Loucy (cell line): ENCODE measurements around the gene TRAPPC2B.

Experiments used
- H2AFZ ChIP-seq: fragments of 200-600 bp; sonication (generic); 2 replicates; pipeline ENCODE4 v1.6.0; 2016; ENCODE audit warnings: antibody characterized with exemption, mild to moderate bottlenecking, low read length, moderate library complexity
- H3F3A ChIP-seq: fragments of 200-600 bp; 2 replicates; pipeline ENCODE4 v1.6.0; 2016; ENCODE audit warnings: antibody characterized with exemption, low read depth, mild to moderate bottlenecking
- H3K27me3 ChIP-seq: fragments of 200-600 bp; sonication (generic); 2 replicates; pipeline ENCODE4 v1.6.1; 2014; ENCODE audit warnings: low read length, mild to moderate bottlenecking; ENCODE audit not compliant: insufficient read depth, poor library complexity, severe bottlenecking
- H3K36me3 ChIP-seq: fragments of 200-600 bp; sonication (generic); 2 replicates; pipeline ENCODE4 v1.6.1; 2016; ENCODE audit warnings: low read length; ENCODE audit not compliant: insufficient read depth
- H3K4me1 ChIP-seq: fragments of 200-600 bp; sonication (generic); 2 replicates; pipeline ENCODE4 v1.5.1; 2014; ENCODE audit warnings: low read length, mild to moderate bottlenecking; ENCODE audit not compliant: insufficient read depth, poor library complexity, severe bottlenecking
- H3K4me2 ChIP-seq: fragments of 200-600 bp; sonication (generic); 2 replicates; pipeline ENCODE4 v1.6.0; 2014; ENCODE audit warnings: antibody characterized with exemption, low read length, low read depth, mild to moderate bottlenecking; ENCODE audit not compliant: poor library complexity, severe bottlenecking
- H3K4me3 ChIP-seq: fragments of 200-600 bp; sonication (generic); 2 replicates; pipeline ENCODE4 v1.5.1; 2014; ENCODE audit warnings: low read length, mild to moderate bottlenecking, mixed read lengths; ENCODE audit not compliant: poor library complexity, severe bottlenecking
- H3K79me2 ChIP-seq: fragments of 200-600 bp; sonication (generic); 2 replicates; pipeline ENCODE4 v1.6.1; 2014; ENCODE audit warnings: low read length; ENCODE audit not compliant: insufficient read depth
- H3K9ac ChIP-seq: fragments of 200-600 bp; sonication (generic); 2 replicates; pipeline ENCODE4 v1.6.0; 2014; ENCODE audit warnings: mild to moderate bottlenecking, low read depth, low read length, moderate library complexity; ENCODE audit not compliant: poor library complexity, severe bottlenecking
- H3K9me2 ChIP-seq: fragments of 200-600 bp; sonication (generic); replicated peaks from 2 replicates; pipeline ENCODE4 v1.6.1; 2016; ENCODE audit warnings: low read depth, low read length, mixed read lengths
- H3K9me3 ChIP-seq: fragments of 200-600 bp; sonication (generic); 2 replicates; pipeline ENCODE4 v1.6.1; 2014; ENCODE audit warnings: mild to moderate bottlenecking, antibody characterized with exemption, low read length, low read depth; ENCODE audit not compliant: insufficient read depth
- H4K20me1 ChIP-seq: fragments of 200-600 bp; sonication (generic); 2 replicates; pipeline ENCODE4 v1.6.0; 2014; ENCODE audit warnings: antibody characterized with exemption, low read length, mild to moderate bottlenecking; ENCODE audit not compliant: insufficient read depth, poor library complexity, severe bottlenecking
- CTCF ChIP-seq: fragments of 200-600 bp; sonication (generic); conservative IDR thresholded peaks from 2 replicates; pipeline ENCODE4 v1.5.1; 2014; ENCODE audit warnings: mild to moderate bottlenecking, antibody characterized with exemption, low read length
- EZH2phosphoT487 ChIP-seq: fragments of 200-600 bp; IDR thresholded peaks from 2 replicates; pipeline ENCODE4 v1.6.1; 2018; ENCODE audit warnings: antibody characterized with exemption, mild to moderate bottlenecking, moderate library complexity, borderline replicate concordance

The TRAPPC2B gene

GRCh38 chr19:57380923-57381322, 17.6 kb downstream of the TRAPPC2B start:
- Histone ChIP-seq H3K4me1 (no peaks in the 10 kb centered on the region), H3K4me2 (no peak overlapping the region), H4K20me1 (no peaks in the 10 kb centered on the region), H3K9ac (no peak overlapping the region), H2AFZ (no peak overlapping the region), H3K36me3 (peaks cover 12% of the 10 kb centered on the region; the same call in 1 of the 2 replicates), H3K79me2 (no peaks in the 10 kb centered on the region), H3K9me3 (no peaks in the 10 kb centered on the region; the same call in 1 of the 2 replicates), H3F3A (no peaks in the 10 kb centered on the region), H3K4me3 (no peak overlapping the region), H3K27me3 (no peaks in the 10 kb centered on the region), H3K9me2 (no peaks in the 10 kb centered on the region)
- TF ChIP-seq CTCF, result no peak
- TF ChIP-seq EZH2phosphoT487, result no peak

DNA sequence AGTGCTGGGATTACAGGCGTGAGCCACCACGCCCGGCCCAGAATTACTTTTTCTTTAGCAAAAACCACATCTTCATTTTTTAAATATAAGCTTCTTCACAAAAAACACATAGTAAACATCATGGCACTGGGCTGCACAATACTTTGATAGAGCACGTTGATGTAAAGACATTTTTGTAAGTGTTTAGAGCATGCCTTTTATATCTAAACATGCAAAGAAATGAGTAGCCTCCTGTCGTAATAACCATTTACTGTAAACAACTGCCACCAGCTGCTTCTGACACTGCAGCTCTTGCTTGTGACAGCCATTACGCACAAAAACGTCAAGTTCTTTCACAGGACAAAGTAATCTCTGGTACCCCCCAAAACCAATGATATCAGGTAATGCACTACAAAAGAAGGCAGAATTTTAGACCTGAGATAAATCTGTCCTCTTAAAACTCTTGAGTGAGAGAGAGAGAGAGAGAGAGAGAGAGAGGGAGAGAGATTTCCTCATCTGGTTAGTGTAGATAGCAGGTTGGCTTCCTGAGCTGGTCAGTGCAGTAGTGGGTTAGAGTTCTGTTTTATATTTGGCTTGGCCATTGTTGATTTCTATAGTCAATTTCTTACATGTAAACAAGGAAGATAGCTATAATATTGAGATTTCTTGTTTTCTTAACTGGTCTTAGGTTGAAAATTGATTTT, 19.6 kb downstream of the TRAPPC2B start:
- Histone ChIP-seq H3K4me3 (no peak overlapping the region), H3K9me3 (no peaks in the 10 kb centered on the region; the same call in 1 of the 2 replicates), H3K9ac (no peak overlapping the region), H3F3A (no peaks in the 10 kb centered on the region), H2AFZ (no peak overlapping the region), H3K27me3 (no peaks in the 10 kb centered on the region), H3K9me2 (no peaks in the 10 kb centered on the region), H3K4me1 (peaks cover 3% of the 10 kb centered on the region), H3K4me2 (no peak overlapping the region), H3K36me3 (peaks cover under 1% of the 10 kb centered on the region; the same call in 1 of the 2 replicates), H3K79me2 (no peaks in the 10 kb centered on the region), H4K20me1 (no peaks in the 10 kb centered on the region)
- TF ChIP-seq CTCF (no peak), EZH2phosphoT487 (no peak)

GRCh38 chr19:57389194-57389729, 25.9 kb downstream of the TRAPPC2B start:
- TF ChIP-seq CTCF, result no peak
- no peak for TF ChIP-seq EZH2phosphoT487
- Histone ChIP-seq H2AFZ (peak overlapping the region; percentile 100), H3K36me3 (no peaks in the 10 kb centered on the region; the same call in 1 of the 2 replicates), H3K9ac (peak overlapping the region; percentile 64), H3K4me1 (peaks cover 33% of the 10 kb centered on the region), H3F3A (no peaks in the 10 kb centered on the region), H3K9me2 (no peaks in the 10 kb centered on the region), H4K20me1 (peaks cover 23% of the 10 kb centered on the region), H3K4me2 (peak overlapping the region; percentile 73), H3K9me3 (no peaks in the 10 kb centered on the region), H3K79me2 (peaks cover 43% of the 10 kb centered on the region), H3K27me3 (no peaks in the 10 kb centered on the region), H3K4me3 (peak overlapping the region; percentile 80)
